ENCODE measurements around the gene ADGRG1. TPM values are rescaled to one million over a fixed set of nuclear protein-coding genes. Genes with fewer than 3 reads are reported as not detected.

ADGRG1 gene
- total RNA-seq, 2 donors from 2014 or later, result 4.3 to 8.2 TPM

- Mint-ChIP-seq H3K27ac (peak overlapping the region; percentile 75 to 94), H3K9me3 (peaks cover 3 to 4% of the 10 kb centered on the region in 2 donors), H3K36me3 (no peaks in the 10 kb centered on the region)
- peak; percentile 44 to 72 for DNase-seq (ENCODE audit: low spot score in 2 of 2)
- peak; percentile 46 to 75 for ATAC-seq
Observed at GRCh38 chr16:57614536-57614935, 13.9 kb upstream of the ADGRG1 start.

DNA sequence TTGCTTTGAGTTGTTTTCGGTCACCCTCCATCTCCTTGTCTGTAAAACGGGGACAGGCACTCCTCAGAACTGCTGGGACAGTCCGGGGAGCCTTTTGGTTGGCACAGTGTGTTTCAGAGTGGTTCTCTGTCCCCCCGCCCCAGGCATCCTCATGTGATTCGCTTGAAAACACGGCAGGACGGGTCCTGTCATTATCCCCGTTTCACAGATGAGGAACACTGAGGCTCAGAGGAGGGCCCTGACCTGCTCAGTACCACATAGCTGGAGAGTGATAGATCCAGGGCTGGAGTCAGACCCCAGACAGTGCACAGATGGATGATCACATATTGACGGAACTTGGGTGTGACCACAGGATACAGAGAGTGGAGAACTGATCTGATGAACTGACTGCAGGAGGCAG, 13.5 kb upstream of the ADGRG1 start:
- no peaks in the 10 kb centered on the region for H3K36me3 Mint-ChIP-seq
- H3K9me3 Mint-ChIP-seq, result peaks cover 3 to 4% of the 10 kb centered on the region in 2 donors
- peak overlapping the region; percentile 75 to 94 for H3K27ac Mint-ChIP-seq
- DNase-seq (ENCODE audit: low spot score in 2 of 2) (no peak), ATAC-seq (no peak)

DNA sequence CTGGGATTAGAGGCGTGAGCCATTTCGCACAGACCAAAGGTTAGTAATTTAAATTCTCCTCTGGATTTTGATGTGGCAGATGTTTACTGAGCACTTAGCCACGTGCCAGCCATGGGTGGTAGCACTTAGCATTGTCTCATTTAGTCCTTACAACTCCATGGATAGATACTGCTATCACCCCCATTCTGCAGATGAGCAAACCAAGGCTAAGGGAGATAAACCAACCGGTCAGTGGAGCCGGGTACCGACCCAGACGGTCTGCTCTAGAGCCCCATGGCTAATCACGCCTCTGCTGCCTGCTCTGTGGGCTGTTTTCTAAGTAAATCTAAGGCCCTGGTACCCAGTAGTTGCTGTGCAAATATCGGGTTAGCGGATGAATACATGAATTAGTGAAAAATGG, 12.6 kb upstream of the ADGRG1 start:
- H3K27ac Mint-ChIP-seq, result no peak overlapping the region
- H3K36me3 Mint-ChIP-seq, result no peaks in the 10 kb centered on the region
- DNase-seq (ENCODE audit: low spot score in 2 of 2) (peak in 1 of 2 donors; percentile 13), ATAC-seq (no peak)
- H3K9me3 Mint-ChIP-seq, result peaks cover 3 to 4% of the 10 kb centered on the region in 2 donors

DNA sequence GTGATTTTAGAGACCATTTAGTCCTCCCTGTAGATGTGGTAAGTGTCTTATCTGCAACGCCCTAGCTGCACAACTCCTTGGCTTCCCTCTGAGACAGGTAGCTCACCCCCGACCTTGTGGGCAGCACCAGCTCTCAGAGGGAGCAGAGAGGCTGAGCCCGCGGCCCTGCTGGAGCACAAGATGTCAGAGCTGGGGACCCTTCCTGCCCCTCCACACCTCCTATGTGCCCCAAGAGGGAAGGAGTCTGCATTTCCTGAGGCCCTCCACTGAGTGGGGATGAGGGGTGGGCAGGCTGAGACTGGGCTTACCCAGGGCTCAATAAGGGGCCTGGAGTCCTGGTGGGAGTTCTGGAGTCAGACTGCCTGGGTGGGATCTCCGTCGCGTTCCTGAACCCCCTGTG, 12.2 kb upstream of the ADGRG1 start:
- ATAC-seq, result no peak
- Mint-ChIP-seq H3K9me3 (peaks cover 2 to 4% of the 10 kb centered on the region in 2 donors), H3K36me3 (no peaks in the 10 kb centered on the region), H3K27ac (no peak overlapping the region)
- DNase-seq (ENCODE audit: low spot score in 2 of 2), result peak in 1 of 2 donors; percentile 41

GRCh38 chr16:57616876-57617275, 11.6 kb upstream of the ADGRG1 start:
- peak in 1 of 2 donors; percentile 6 for DNase-seq (ENCODE audit: low spot score in 2 of 2)
- ATAC-seq, result no peak
- no peaks in the 10 kb centered on the region for H3K36me3 Mint-ChIP-seq
- H3K9me3 Mint-ChIP-seq, result no peaks in the 10 kb centered on the region
- no peak overlapping the region for H3K27ac Mint-ChIP-seq

DNA sequence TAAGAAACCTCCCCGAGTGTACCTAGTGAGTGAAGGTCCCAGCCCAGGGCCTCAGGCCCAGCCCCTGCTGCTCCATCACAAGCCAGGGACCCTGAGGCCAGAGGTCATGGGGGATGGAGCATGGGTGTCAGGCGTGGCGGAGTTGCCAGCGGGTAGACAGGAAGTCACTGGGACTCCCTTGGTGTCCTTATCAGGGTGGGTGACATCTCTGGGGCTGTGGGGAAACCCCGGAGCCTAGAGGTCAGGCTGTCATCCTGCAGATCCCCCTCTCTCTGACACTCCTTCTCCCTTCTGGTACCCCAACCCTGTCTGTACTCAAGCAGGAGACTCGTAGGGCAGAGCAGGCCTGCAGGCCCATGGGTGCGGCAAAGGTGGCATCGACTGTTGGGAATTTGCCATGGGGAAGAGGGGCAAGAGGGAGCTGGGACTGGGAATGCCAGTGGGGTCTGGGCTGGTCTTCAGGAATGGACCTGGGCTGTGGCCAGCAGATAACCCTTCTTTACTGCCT, 10.8 kb upstream of the ADGRG1 start:
- no peaks in the 10 kb centered on the region for H3K36me3 Mint-ChIP-seq
- DNase-seq (ENCODE audit: low spot score in 2 of 2) (peak in 1 of 2 donors; percentile 49), ATAC-seq (no peak)
- no peaks in the 10 kb centered on the region for H3K9me3 Mint-ChIP-seq
- no peak overlapping the region for H3K27ac Mint-ChIP-seq

- ATAC-seq (no peak), DNase-seq (ENCODE audit: low spot score in 2 of 2) (peak in 1 of 2 donors; percentile 40)
- Mint-ChIP-seq H3K9me3 (no peaks in the 10 kb centered on the region), H3K36me3 (no peaks in the 10 kb centered on the region), H3K27ac (peak overlapping the region; percentile 5 to 34)
Observed at GRCh38 chr16:57618296-57619132, 9.9 kb upstream of the ADGRG1 start.

- H3K9me3 Mint-ChIP-seq, result no peaks in the 10 kb centered on the region
- DNase-seq (ENCODE audit: low spot score in 2 of 2) (no peak), ATAC-seq (no peak)
- no peaks in the 10 kb centered on the region for H3K36me3 Mint-ChIP-seq
- peak overlapping the region; percentile 5 to 6 for H3K27ac Mint-ChIP-seq
Observed at GRCh38 chr16:57619133-57619605, 9.3 kb upstream of the ADGRG1 start.

DNA sequence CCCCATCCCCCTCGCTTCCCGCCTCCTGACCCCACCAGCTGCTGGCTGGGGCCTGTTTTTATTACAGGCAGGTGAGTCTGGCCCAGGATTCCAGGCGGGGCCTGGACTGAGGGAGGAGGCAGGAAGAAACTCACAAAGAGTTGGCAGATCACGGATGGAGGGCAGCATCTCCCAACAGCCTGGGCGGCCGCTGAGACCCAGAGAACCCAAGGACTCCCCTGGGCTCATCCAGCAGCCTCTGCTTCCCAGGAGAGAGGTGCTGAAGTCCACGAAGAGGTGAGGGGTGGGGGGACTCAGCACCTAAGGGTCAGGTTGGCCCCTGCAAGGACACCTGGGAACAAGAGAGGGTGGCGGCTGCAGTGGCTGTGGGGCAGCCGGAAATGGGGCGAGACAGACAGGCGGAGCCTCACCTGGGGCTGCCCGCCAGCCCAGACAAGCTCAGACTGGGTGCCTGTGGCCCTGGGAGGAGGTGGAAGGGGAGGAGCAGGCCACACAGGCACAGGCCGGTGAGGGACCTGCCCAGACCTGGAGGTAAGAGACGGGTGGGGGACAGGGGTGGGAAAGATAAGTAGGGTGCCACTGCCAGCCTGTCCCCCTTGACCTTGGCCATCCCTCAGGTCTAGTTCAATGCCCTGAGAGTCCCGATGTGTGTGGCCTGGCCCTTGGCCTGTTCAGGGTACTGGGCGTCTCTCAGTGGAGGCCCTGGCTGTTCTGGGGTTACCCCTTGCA, 8.7 kb upstream of the ADGRG1 start:
- DNase-seq (ENCODE audit: low spot score in 2 of 2) (peak in 1 of 2 donors; percentile 44), ATAC-seq (no peak)
- Mint-ChIP-seq H3K36me3 (no peaks in the 10 kb centered on the region), H3K9me3 (no peaks in the 10 kb centered on the region), H3K27ac (peak overlapping the region; percentile 5 to 60)

DNA sequence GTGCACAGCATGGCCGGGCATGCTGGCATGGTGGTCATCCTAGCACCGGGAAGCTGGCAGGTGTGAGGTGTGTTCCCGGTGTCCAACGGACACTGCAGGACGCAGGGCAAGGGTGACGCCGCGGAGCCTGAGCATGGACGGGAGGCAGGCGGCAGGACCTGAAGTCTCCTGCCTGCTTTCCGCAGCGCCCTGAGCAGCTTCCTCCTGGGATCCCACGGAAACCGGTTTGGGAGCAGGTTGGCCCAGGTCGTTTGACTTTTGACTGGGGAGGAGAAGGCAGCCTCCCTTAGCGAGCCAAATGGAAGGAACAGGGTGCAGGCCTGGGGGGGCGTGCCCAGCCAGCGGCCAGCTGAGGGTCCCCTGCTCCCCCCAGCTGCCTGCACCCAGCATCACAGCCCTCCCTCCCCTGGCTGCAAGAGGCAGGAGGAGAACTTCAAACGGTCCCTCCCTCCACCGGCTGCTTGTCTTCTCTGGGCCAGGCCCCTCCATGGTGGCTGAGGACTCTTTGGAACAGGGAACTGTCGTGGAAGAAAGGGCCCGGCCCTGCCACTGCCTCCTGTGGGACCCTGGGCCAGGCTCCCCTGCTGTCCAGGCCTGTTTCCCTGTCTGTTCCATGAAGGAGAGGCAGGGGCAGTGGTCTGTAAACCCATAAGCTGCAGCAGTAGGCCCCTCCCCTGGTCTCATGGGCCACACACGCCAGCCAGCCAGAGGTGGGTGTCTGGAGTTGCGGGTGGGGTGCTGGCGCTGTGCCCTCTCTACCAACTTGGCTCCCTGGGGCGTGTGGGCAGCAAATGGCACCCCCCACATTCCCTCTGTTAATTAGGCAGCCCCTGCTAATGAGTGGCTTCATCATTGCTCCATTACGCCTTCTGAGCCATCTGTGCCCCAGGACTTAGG, 7.8 kb upstream of the ADGRG1 start:
- no peak for DNase-seq (ENCODE audit: low spot score in 2 of 2)
- no peak for ATAC-seq
- no peaks in the 10 kb centered on the region for H3K36me3 Mint-ChIP-seq
- no peaks in the 10 kb centered on the region for H3K9me3 Mint-ChIP-seq
- no peak overlapping the region for H3K27ac Mint-ChIP-seq

DNA sequence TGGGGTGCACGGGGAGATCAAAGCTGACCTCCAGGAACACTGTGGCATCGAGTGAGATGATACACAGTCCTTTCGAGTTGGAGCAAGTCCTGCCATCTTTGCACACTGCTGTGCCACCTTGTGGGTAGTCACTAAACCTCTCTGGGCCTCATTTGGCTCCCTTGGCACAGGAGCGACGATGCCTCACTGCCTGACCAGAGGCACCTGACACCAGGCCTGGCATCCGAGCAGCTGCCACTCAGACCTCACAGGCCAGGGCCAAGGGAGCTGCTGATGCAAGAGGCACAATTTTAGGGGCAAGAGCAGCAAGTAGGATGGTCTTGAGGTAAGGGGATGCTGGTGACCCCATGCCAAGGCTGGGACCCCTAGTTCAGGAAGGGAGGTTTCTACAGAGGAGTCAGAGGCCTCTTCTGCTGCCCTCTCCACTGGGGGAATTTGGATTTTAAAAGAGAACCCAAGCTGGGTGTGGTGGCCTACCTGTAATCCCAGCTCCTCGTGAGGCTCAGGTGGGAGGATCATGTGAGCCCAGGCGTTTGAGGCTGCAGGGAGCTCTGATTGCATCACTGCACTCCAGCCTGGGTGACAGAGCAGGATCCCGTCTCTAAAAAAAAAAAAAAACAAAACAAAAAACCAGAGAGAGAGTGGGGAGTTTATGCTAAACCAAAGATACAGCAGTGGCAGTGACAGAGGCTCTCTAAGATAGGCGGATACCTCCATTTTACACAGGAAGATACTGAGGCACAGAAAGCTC, 6.7 kb upstream of the ADGRG1 start:
- Mint-ChIP-seq H3K27ac (peak overlapping the region in 1 of 2 donors; percentile 19), H3K9me3 (no peaks in the 10 kb centered on the region), H3K36me3 (no peaks in the 10 kb centered on the region)
- ATAC-seq, result no peak
- DNase-seq (ENCODE audit: low spot score in 2 of 2), result no peak

GRCh38 chr16:57622361-57623250, 5.8 kb upstream of the ADGRG1 start:
- no peaks in the 10 kb centered on the region for H3K9me3 Mint-ChIP-seq
- H3K27ac Mint-ChIP-seq, result no peak overlapping the region
- ATAC-seq (no peak), DNase-seq (ENCODE audit: low spot score in 2 of 2) (no peak)
- H3K36me3 Mint-ChIP-seq, result no peaks in the 10 kb centered on the region

DNA sequence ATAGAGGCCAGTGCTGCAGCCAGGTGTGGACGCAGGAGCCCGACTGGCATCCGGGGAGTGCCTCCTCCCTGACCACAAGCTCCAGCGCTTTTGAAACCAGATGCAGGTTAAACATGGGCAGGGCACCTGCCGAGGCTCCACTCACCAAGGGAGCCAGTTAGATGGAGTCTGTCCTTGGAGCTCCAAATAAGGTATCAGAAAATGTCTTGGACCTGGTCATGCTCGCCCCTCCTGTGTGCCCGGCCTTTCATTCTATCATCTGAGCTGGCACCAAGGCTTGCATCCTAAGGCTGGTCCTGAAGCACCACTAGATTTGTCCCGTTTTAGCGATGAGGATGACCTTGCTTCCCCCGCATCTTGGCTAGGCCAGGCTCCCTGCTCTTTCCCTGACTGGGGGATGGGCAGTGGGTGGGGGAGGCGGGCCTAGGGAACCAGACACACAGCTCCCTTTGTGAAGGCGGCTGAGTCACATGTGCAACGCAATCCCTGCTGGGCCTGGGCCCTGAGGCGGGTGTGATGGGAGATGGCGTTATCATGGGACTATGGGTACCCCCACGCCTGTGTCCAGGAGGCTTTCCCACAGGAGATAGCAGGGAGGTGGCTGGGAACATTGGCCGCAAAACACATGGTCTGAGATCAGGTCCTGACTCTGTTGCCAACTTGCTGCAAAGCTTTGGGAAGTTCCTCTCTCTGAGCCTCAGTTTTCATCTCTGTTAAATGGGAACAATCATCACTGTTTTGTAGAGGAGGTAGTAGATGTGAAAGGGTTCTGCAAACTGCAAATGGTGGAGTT, 5.0 kb upstream of the ADGRG1 start:
- ATAC-seq, result no peak
- DNase-seq (ENCODE audit: low spot score in 2 of 2), result no peak
- Mint-ChIP-seq H3K9me3 (no peaks in the 10 kb centered on the region), H3K27ac (no peak overlapping the region), H3K36me3 (no peaks in the 10 kb centered on the region)

GRCh38 chr16:57624044-57624688, 4.3 kb upstream of the ADGRG1 start:
- no peak overlapping the region for H3K27ac Mint-ChIP-seq
- no peaks in the 10 kb centered on the region for H3K36me3 Mint-ChIP-seq
- no peaks in the 10 kb centered on the region for H3K9me3 Mint-ChIP-seq
- DNase-seq (ENCODE audit: low spot score in 2 of 2), result no peak
- no peak for ATAC-seq

All from activated naive CD4-positive, alpha-beta T cell treated with anti-CD3 and anti-CD28 coated beads, Interleukin-2, amount 50 U/mL, for 72 hours (primary cell).